ENCODE measurements around the gene TARM1. TPM values are rescaled to one million over a fixed set of nuclear protein-coding genes. Genes with fewer than 3 reads are reported as not detected.

The TARM1 gene
- total RNA-seq, 4 donors from 2014 or later, result not detected

DNA sequence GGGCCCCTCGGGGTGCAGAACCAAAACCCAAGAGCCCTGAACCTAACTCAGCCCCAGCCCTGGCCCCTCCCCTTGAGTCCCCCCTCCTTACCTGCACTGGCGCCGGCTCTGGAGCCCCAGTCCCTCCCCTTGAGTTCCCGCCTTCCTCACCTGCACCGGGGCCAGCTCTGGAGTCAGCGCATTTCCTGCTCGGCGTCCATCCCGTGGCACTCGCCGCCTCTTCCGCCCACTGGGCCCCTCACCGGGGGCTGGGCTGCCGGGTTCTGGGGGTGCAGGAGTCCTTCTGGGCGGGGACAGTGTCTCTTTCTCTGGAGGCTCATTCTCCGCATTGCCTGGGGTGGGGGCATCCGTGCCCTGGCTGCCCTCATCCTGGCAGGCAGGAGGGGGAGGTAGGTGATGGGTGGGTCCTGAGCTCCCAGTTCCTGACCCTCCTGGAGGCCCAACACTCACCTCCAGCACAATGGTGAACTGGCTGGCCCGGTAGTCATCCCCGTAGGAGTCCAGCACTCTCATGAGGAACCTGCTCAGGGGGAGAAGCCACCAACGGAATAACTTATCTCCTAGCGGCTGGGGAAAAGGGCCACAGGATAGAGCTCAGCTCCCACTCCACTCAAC is 26.8 kb upstream of the TARM1 start:
- Histone ChIP-seq H3K27ac (replicated peaks in 1 of 4) (no peak overlapping the region), H3K36me3 (peaks cover 33 to 78% (median 64%) of the 10 kb centered on the region in 4 donors), H3K4me3 (no peak overlapping the region), H3K4me1 (peaks cover 7 to 28% (median 18%) of the 10 kb centered on the region in 4 donors), H3K27me3 (no peaks in the 10 kb centered on the region), H3K9me3 (no peaks in the 10 kb centered on the region)
- intact Hi-C loops (cut with DNase I), result loop anchor here (10.0 kb wide), 1 partner anchor 233 kb away; no protein-coding TSS in a partner anchor
- WGBS, result 80% methylated on average over 15 of the region's 21 CpGs
- TF ChIP-seq EP300 (IDR thresholded peaks at IDR 0.05) (no peak), POLR2A (IDR thresholded peaks at IDR 0.05; ENCODE audit: low read depth) (no peak)
- TF ChIP-seq, protein P1, sequence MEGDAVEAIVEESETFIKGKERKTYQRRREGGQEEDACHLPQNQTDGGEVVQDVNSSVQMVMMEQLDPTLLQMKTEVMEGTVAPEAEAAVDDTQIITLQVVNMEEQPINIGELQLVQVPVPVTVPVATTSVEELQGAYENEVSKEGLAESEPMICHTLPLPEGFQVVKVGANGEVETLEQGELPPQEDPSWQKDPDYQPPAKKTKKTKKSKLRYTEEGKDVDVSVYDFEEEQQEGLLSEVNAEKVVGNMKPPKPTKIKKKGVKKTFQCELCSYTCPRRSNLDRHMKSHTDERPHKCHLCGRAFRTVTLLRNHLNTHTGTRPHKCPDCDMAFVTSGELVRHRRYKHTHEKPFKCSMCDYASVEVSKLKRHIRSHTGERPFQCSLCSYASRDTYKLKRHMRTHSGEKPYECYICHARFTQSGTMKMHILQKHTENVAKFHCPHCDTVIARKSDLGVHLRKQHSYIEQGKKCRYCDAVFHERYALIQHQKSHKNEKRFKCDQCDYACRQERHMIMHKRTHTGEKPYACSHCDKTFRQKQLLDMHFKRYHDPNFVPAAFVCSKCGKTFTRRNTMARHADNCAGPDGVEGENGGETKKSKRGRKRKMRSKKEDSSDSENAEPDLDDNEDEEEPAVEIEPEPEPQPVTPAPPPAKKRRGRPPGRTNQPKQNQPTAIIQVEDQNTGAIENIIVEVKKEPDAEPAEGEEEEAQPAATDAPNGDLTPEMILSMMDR (IDR thresholded peaks at IDR 0.05), result no peak
- DNase-seq (ENCODE audit: extremely low spot score), result no peak

DNA sequence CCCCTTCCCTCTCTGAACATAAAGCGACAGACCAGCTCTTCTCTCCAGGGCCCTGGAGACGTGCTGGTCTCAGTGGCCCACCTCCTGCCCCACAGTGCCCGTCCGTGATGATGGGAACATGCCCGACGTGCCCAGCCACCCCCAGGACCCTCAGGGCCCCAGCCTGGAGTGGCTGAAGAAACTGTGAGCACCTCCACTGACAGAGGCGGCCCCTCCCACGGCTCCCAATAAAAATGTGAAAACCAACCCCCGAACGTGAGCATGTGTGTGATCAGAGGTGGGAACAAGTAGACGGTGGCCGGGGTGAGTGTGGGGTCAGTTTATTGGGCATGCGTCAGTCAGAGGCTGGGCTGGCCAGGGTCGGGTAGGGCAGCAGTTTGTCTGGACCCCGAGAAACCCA is 25.6 kb upstream of the TARM1 start:
- no peaks in the 10 kb centered on the region for H3K27me3 ChIP-seq
- intact Hi-C loops (cut with DNase I), result loop anchor here (10.0 kb wide), 1 partner anchor 232 kb away; no protein-coding TSS in a partner anchor
- no peak for DNase-seq (ENCODE audit: extremely low spot score)
- no peak overlapping the region for H3K4me3 ChIP-seq
- WGBS, result 76% methylated on average over 13 of the region's 15 CpGs
- H3K36me3 ChIP-seq, result peaks cover 33 to 69% (median 59%) of the 10 kb centered on the region in 4 donors
- no peaks in the 10 kb centered on the region for H3K9me3 ChIP-seq
- TF ChIP-seq POLR2AphosphoS5 (IDR thresholded peaks at IDR 0.05), result no peak
- TF ChIP-seq EP300 (IDR thresholded peaks at IDR 0.05), result no peak
- TF ChIP-seq, protein P1 (IDR thresholded peaks at IDR 0.05), result no peak
- TF ChIP-seq POLR2A (IDR thresholded peaks at IDR 0.05; ENCODE audit: low read depth), result no peak
- H3K27ac ChIP-seq (replicated peaks in 1 of 4), result no peak overlapping the region
- peaks cover 7 to 34% (median 24%) of the 10 kb centered on the region in 4 donors for H3K4me1 ChIP-seq

DNA sequence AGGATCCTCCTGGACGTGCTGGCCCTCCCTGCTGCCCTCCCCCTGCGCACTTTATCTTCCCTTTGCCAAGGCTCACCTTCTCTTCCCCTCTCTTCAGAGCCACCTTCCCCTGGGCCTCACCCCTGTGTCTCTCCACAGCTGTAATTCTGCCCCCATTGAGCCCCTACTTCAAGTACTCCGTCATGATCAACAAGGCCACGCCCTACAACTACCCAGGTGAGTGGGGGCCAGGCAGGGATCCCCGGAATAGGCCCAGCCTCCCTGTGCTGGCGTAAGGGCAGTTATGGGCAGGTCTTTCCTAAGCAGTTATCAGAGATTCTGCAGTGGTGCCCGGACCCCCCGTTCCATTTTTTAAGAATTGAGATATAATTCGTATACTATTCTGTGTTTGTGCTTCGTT is 24.6 kb upstream of the TARM1 start:
- peaks cover 7 to 34% (median 24%) of the 10 kb centered on the region in 4 donors for H3K4me1 ChIP-seq
- intact Hi-C loops (cut with DNase I), result loop anchor here (10.0 kb wide), 1 partner anchor 231 kb away; no protein-coding TSS in a partner anchor
- WGBS, result 91% methylated on average over 10 of the region's 10 CpGs
- no peaks in the 10 kb centered on the region for H3K9me3 ChIP-seq
- H3K4me3 ChIP-seq, result no peak overlapping the region
- no peaks in the 10 kb centered on the region for H3K27me3 ChIP-seq
- no peak for TF ChIP-seq POLR2A (IDR thresholded peaks at IDR 0.05; ENCODE audit: low read depth)
- no peak for TF ChIP-seq EP300 (IDR thresholded peaks at IDR 0.05)
- TF ChIP-seq, protein P1 (IDR thresholded peaks at IDR 0.05), result no peak
- DNase-seq (ENCODE audit: extremely low spot score), result no peak
- no peak overlapping the region for H3K27ac ChIP-seq (replicated peaks in 1 of 4)
- peaks cover 33 to 61% (median 54%) of the 10 kb centered on the region in 4 donors for H3K36me3 ChIP-seq

DNA sequence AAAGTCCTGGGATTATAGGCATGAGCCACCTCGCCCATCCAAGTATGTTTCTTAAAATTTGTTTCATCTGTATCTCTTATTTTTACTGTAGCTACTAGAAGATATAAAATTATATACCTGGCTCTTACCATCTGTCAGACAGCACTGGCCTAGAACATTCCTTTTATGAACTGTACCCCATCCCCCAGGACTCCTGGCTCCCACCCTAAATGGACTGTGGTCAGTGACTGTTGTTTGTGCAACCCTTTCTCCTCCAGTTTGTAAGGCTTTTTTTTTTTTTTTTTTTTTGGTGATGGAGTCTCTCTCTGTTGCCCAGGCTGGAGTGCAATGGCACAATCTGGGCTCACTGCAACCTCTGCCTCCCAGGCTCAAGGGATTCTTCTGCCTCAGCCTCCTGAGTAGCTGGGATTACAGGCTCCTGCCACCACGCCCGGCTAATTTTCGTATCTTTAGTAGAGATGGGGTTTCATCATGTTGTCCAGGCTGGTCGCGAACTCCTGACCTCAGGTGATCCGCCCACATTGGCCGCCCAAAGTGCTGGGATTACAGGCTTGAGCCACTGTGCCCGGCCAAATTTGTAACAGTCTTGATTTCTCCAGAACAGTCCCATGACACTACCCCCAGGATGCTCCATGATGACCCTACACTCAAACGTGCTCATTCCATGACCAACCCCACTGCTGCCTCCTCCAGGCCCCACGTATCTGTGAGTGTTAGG is 24.0 kb upstream of the TARM1 start:
- TF ChIP-seq POLR2AphosphoS5 (IDR thresholded peaks at IDR 0.05) (no peak), POLR2A (IDR thresholded peaks at IDR 0.05; ENCODE audit: low read depth) (no peak), EP300 (IDR thresholded peaks at IDR 0.05) (no peak)
- TF ChIP-seq, protein P1 (IDR thresholded peaks at IDR 0.05), result no peak
- Histone ChIP-seq H3K4me3 (no peak overlapping the region), H3K27me3 (no peaks in the 10 kb centered on the region), H3K4me1 (peaks cover 7 to 34% (median 24%) of the 10 kb centered on the region in 4 donors), H3K27ac (replicated peaks in 1 of 4) (no peak overlapping the region), H3K9me3 (no peaks in the 10 kb centered on the region), H3K36me3 (peaks cover 33 to 55% (median 48%) of the 10 kb centered on the region in 4 donors)
- intact Hi-C loops (cut with DNase I), result loop anchor here (10.0 kb wide), 1 partner anchor 230 kb away; no protein-coding TSS in a partner anchor
- WGBS, result 74% methylated on average over 5 of the region's 11 CpGs
- DNase-seq (ENCODE audit: extremely low spot score), result no peak

Data from esophagus muscularis mucosa (tissue), 4 donors.